Nephron (organoid): ENCODE results near the gene FXYD3.

Experiments used
- H3K27ac Mint-ChIP-seq, 3 experiments: 2 replicates each; pipeline ENCODE4 v1.8.0; 2020; ENCODE audit warnings: mixed read lengths in 3 of 3, mild to moderate bottlenecking in 2 of 3, moderate library complexity in 1 of 3
- H3K27me3 Mint-ChIP-seq: 2 replicates; pipeline ENCODE4 v1.8.0; 2021; ENCODE audit warnings: low read depth, mild to moderate bottlenecking, moderate library complexity, mixed read lengths
- H3K36me3 Mint-ChIP-seq: 2 replicates; pipeline ENCODE4 v1.8.0; 2020; ENCODE audit warnings: low read depth, mixed read lengths
- H3K4me1 Mint-ChIP-seq: 2 replicates; pipeline ENCODE4 v1.8.0; 2020; ENCODE audit warnings: mixed read lengths
- H3K4me3 Mint-ChIP-seq, 3 experiments: 2 replicates each; pipeline ENCODE4 v1.8.0; 2020; ENCODE audit warnings: mild to moderate bottlenecking in 3 of 3, mixed read lengths in 3 of 3, moderate library complexity in 2 of 3
- H3K9me3 Mint-ChIP-seq: 2 replicates; pipeline ENCODE4 v1.8.0; 2020; ENCODE audit warnings: mixed read lengths
- TF ChIP-seq, protein P1 (sequence below), 3 experiments: fragments of 200-600 bp; sonication (generic); IDR thresholded peaks; one replicate each; pipeline ENCODE4 v1.5.0; 2021; ENCODE audit warnings: antibody characterized with exemption in 3 of 3; ENCODE audit not compliant: unreplicated experiment in 3 of 3

FXYD3 gene

GRCh38 chr19:35105411-35106290 lies 10.0 kb upstream of the FXYD3 start:
- H3K27me3 Mint-ChIP-seq = peaks cover 6% of the 10 kb centered on the region
- H3K9me3 Mint-ChIP-seq = no peaks in the 10 kb centered on the region
- no peaks in the 10 kb centered on the region for H3K4me1 Mint-ChIP-seq
- H3K27ac Mint-ChIP-seq = no peak overlapping the region
- H3K36me3 Mint-ChIP-seq = no peaks in the 10 kb centered on the region
- TF ChIP-seq, protein P1, sequence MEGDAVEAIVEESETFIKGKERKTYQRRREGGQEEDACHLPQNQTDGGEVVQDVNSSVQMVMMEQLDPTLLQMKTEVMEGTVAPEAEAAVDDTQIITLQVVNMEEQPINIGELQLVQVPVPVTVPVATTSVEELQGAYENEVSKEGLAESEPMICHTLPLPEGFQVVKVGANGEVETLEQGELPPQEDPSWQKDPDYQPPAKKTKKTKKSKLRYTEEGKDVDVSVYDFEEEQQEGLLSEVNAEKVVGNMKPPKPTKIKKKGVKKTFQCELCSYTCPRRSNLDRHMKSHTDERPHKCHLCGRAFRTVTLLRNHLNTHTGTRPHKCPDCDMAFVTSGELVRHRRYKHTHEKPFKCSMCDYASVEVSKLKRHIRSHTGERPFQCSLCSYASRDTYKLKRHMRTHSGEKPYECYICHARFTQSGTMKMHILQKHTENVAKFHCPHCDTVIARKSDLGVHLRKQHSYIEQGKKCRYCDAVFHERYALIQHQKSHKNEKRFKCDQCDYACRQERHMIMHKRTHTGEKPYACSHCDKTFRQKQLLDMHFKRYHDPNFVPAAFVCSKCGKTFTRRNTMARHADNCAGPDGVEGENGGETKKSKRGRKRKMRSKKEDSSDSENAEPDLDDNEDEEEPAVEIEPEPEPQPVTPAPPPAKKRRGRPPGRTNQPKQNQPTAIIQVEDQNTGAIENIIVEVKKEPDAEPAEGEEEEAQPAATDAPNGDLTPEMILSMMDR (IDR thresholded peaks at IDR 0.05; ENCODE audit: unreplicated experiment in 3 of 3) = no peak
- no peak overlapping the region for H3K4me3 Mint-ChIP-seq

DNA sequence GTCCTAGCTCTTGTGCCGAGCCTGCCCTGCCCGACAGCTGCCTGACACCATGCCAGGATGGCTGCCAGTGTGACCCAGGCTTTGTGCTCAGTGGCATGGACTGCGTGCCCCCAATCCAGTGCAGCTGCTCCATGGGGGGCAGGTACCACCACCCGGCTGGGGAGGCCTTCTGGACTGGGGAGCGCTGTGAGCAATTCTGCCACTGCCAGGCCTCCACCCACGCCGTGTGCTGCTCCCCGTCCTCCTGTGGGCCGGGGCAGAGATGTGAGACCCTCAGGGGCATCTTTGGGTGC lies 9.4 kb upstream of the FXYD3 start:
- Mint-ChIP-seq H3K4me3 (no peak overlapping the region), H3K27me3 (peaks cover 6% of the 10 kb centered on the region), H3K9me3 (no peaks in the 10 kb centered on the region), H3K36me3 (no peaks in the 10 kb centered on the region), H3K4me1 (no peaks in the 10 kb centered on the region), H3K27ac (no peak overlapping the region)
- TF ChIP-seq, protein P1 (IDR thresholded peaks at IDR 0.05; ENCODE audit: unreplicated experiment in 3 of 3) = no peak

GRCh38 chr19:35106898-35107541 lies 8.6 kb upstream of the FXYD3 start:
- TF ChIP-seq, protein P1 (IDR thresholded peaks at IDR 0.05; ENCODE audit: unreplicated experiment in 3 of 3) = no peak
- no peaks in the 10 kb centered on the region for H3K4me1 Mint-ChIP-seq
- no peak overlapping the region for H3K4me3 Mint-ChIP-seq
- no peak overlapping the region for H3K27ac Mint-ChIP-seq
- H3K36me3 Mint-ChIP-seq = no peaks in the 10 kb centered on the region
- H3K27me3 Mint-ChIP-seq = peaks cover 6% of the 10 kb centered on the region
- no peaks in the 10 kb centered on the region for H3K9me3 Mint-ChIP-seq

DNA sequence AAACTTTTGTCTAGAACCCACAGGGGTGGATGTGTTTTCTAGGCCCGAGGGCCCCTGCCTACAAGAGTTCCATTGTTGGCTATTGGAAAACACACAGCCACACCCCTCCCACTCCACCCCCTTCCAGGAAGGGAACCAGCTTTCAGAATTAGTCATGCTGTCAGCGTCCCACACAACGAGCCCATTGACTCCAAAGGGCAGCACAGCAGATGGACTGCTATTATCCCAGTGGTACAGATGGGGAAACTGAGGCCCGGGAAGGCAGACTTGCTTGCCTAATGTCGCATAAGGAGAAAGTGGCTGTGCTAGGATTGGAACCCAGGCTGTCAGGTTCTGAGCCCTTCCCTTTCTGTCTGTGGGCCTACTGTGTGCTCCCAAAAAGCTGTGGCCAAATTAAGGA lies 8.1 kb upstream of the FXYD3 start:
- TF ChIP-seq, protein P1 (IDR thresholded peaks at IDR 0.05; ENCODE audit: unreplicated experiment in 3 of 3) = no peak
- Mint-ChIP-seq H3K9me3 (no peaks in the 10 kb centered on the region), H3K36me3 (no peaks in the 10 kb centered on the region), H3K4me1 (no peaks in the 10 kb centered on the region), H3K4me3 (no peak overlapping the region), H3K27me3 (peaks cover 6% of the 10 kb centered on the region), H3K27ac (no peak overlapping the region)

GRCh38 chr19:35108730-35109129 lies 6.9 kb upstream of the FXYD3 start:
- Mint-ChIP-seq H3K4me1 (no peaks in the 10 kb centered on the region), H3K36me3 (no peaks in the 10 kb centered on the region), H3K27ac (no peak overlapping the region), H3K4me3 (no peak overlapping the region), H3K27me3 (peaks cover 6% of the 10 kb centered on the region), H3K9me3 (no peaks in the 10 kb centered on the region)
- TF ChIP-seq, protein P1 (IDR thresholded peaks at IDR 0.05; ENCODE audit: unreplicated experiment in 3 of 3) = no peak
